Smooth muscle cell (in vitro differentiated cells): Measurements from ENCODE around the gene TJP3. TPM values are rescaled to one million over a fixed set of nuclear protein-coding genes. Genes with fewer than 3 reads are reported as not detected.
"Not testable (repeated sequence)": the region's sequence is repeated elsewhere in the genome, so short reads cannot be mapped to it uniquely, and the experiment has no call there.

Experiments
- DNase-seq: peaks from one replicate; lab custom pipeline; 2025; ENCODE audit not compliant: unreplicated experiment; lab: John Stamatoyannopoulos, UW
- H2AFZ ChIP-seq: fragments of 200-600 bp; sonication (generic); 2 replicates; pipeline ENCODE4 v1.6.0; 2016; ENCODE audit warnings: antibody characterized with exemption, low read depth, mild to moderate bottlenecking
- H3F3A ChIP-seq: fragments of 200-600 bp; sonication (generic); 2 replicates; pipeline ENCODE4 v1.6.0; 2017; ENCODE audit warnings: antibody characterized with exemption, low read depth
- H3K27ac ChIP-seq: fragments of 200-600 bp; sonication (generic); 2 replicates; pipeline ENCODE4 v1.5.1; 2016; ENCODE audit warnings: low read depth, mild to moderate bottlenecking
- H3K27me3 ChIP-seq: fragments of 200-600 bp; sonication (generic); 2 replicates; pipeline ENCODE4 v1.6.1; 2016; ENCODE audit warnings: low read depth, mild to moderate bottlenecking
- H3K36me3 ChIP-seq: fragments of 200-600 bp; sonication (generic); 2 replicates; pipeline ENCODE4 v1.5.1; 2016; ENCODE audit warnings: low read depth
- H3K4me1 ChIP-seq: fragments of 200-600 bp; sonication (generic); 2 replicates; pipeline ENCODE4 v1.5.1; 2016; ENCODE audit warnings: low read depth
- H3K4me2 ChIP-seq: fragments of 200-600 bp; sonication (generic); 2 replicates; pipeline ENCODE4 v1.6.0; 2016; ENCODE audit warnings: mild to moderate bottlenecking
- H3K4me3 ChIP-seq: fragments of 200-600 bp; sonication (generic); 2 replicates; pipeline ENCODE4 v1.5.1; 2016; ENCODE audit warnings: mild to moderate bottlenecking
- H3K79me2 ChIP-seq: fragments of 200-600 bp; sonication (generic); 2 replicates; pipeline ENCODE4 v1.6.0; 2016; ENCODE audit warnings: low read depth, mild to moderate bottlenecking
- H3K9ac ChIP-seq: fragments of 200-600 bp; sonication (generic); 2 replicates; pipeline ENCODE4 v1.6.0; 2016; ENCODE audit warnings: low read depth
- H3K9me3 ChIP-seq: fragments of 200-600 bp; sonication (generic); replicated peaks from 2 replicates; pipeline ENCODE4 v1.5.1; 2016; ENCODE audit warnings: low read depth
- H4K20me1 ChIP-seq: fragments of 200-600 bp; sonication (generic); 2 replicates; pipeline ENCODE4 v1.6.0; 2016; ENCODE audit warnings: low read depth
- CTCF ChIP-seq: fragments of 200-600 bp; sonication (generic); IDR thresholded peaks from 2 replicates; pipeline ENCODE4 v1.5.1; 2017; ENCODE audit warnings: borderline replicate concordance, mild to moderate bottlenecking, antibody characterized with exemption; ENCODE audit not compliant: insufficient read depth, poor library complexity, severe bottlenecking
- WGBS: methylation state at CpG from one replicate; pipeline ENCODE4 v1.1.7; 2016; ENCODE audit warnings: low lambda C conversion rate; 5-methylcytosine and 5-hydroxymethylcytosine counted together
- polyA plus RNA-seq: library from polyadenylated mRNA; unstranded; fragments of >200 nt; fragmentation: Nextera tagmentation; extraction: Ambion mirVana; gene quantifications from 2 replicates; pipeline ENCODE4 v1.2.1, GENCODE V29; 2016
- total RNA-seq: library from RNA; depleted of rRNA; stranded (reverse); fragments of >200 nt; gene quantifications from 2 replicates; pipeline ENCODE4 v1.2.3, GENCODE V29; 2014

TJP3 gene
- total and polyA plus RNA-seq, 2 experiments from 2014 or later: 1.2 to 6.2 TPM

GRCh38 chr19:3758297-3758696 lies 50.1 kb downstream of the TJP3 start:
- not testable (repeated sequence) for H2AFZ ChIP-seq, H3K27ac ChIP-seq, H3K4me3 ChIP-seq, H3K9me3 ChIP-seq, H3K27me3 ChIP-seq, H4K20me1 ChIP-seq, H3F3A ChIP-seq, DNase-seq, H3K4me2 ChIP-seq, H3K9ac ChIP-seq, H3K4me1 ChIP-seq, H3K36me3 ChIP-seq
- 98% methylated on average over 13 of the region's 13 CpGs for WGBS
- H3K79me2 ChIP-seq: peaks cover 25% of the 10 kb centered on the region

GRCh38 chr19:3759482-3760254 lies 51.5 kb downstream of the TJP3 start:
- H3K4me3 ChIP-seq: no peak overlapping the region
- H3K27ac ChIP-seq: no peak overlapping the region
- peaks cover 3% of the 10 kb centered on the region for H3K4me1 ChIP-seq
- TF ChIP-seq CTCF: no peak
- H3F3A ChIP-seq: peaks cover 6% of the 10 kb centered on the region
- no peaks in the 10 kb centered on the region for H3K27me3 ChIP-seq
- no peaks in the 10 kb centered on the region for H4K20me1 ChIP-seq
- H3K79me2 ChIP-seq: peaks cover 28% of the 10 kb centered on the region
- WGBS: 88% methylated on average over 19 of the region's 19 CpGs
- H2AFZ ChIP-seq: no peak overlapping the region
- H3K9me3 ChIP-seq: no peaks in the 10 kb centered on the region
- H3K4me2 ChIP-seq: peak overlapping the region; percentile 82
- no peaks in the 10 kb centered on the region for H3K36me3 ChIP-seq
- no peak for DNase-seq
- H3K9ac ChIP-seq: no peak overlapping the region

DNA sequence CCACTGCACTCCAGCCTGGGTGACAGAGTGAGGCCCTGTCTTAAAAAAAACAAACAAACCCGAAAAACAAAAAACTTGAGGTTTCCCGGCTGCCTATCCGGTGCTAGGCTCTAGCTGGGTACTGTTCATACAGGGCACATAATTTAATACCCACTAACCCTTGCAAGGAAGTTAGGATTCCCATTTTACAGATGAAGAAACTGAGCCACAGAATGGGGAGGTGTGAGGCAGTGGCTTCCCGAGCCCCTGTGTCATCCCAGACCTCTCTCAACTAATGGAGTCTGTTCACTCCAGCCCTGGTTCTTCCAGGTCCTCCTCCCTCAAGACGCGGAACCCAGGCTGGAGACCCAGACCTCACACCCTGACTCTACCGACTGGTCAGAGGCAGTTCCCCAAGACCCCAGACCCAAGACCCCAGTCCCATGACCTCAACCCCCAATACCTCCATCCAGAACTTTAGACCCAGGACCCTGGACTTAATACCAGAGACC lies 52.7 kb downstream of the TJP3 start:
- Histone ChIP-seq H3K27ac (peak overlapping the region; percentile 75), H3K79me2 (peaks cover 28% of the 10 kb centered on the region), H3K9me3 (no peaks in the 10 kb centered on the region), H3K27me3 (no peaks in the 10 kb centered on the region), H3K9ac (peak overlapping the region; percentile 96), H3K36me3 (no peaks in the 10 kb centered on the region), H3K4me1 (peaks cover 3% of the 10 kb centered on the region), H2AFZ (peak overlapping the region; percentile 92), H3K4me2 (peak overlapping the region; percentile 82), H4K20me1 (no peaks in the 10 kb centered on the region), H3F3A (peaks cover 6% of the 10 kb centered on the region), H3K4me3 (peak overlapping the region; percentile 91)
- TF ChIP-seq CTCF: no peak
- DNase-seq: no peak
- 50% methylated on average over 7 of the region's 7 CpGs for WGBS

DNA sequence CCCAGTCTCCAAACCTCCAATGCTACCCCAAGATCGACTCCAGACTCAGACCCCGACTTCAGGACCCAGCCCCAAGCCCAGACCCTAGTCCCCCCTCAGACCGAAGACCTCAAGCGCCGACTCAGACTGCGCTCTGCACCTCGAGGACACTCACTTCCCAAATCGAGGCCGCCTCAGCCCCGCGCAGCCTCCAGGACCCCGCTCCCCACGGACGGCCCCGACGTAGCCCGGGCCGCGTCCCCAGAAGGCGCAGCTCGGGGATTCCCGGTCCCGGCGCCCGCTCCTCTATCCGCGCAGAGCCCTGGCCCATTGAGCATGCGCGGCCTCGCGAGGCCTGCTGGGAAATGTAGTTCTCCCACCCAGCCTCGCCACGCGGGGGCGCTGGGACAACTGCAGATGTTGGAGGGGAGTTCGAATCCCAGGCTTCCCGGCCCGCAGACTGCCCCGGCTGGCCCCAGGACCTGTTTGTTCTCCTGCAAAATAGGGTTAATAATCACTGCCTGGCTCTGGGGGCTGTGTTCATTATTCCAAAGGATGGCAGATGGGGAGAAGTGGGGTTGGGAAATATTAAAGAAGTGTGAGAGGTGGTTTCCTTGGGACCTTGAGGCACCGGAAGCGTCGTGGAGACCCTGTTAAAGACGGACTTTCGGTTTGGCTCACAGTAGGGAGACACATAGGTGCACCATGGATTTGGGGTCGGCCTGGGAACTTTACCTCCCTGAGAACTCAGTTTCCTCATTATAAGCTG lies 53.4 kb downstream of the TJP3 start, which contains the start of gene APBA3:
Gene APBA3, minus strand, starts transcription at position 311 of the 748 bp plus-strand sequence. CDS start 1,428 bp downstream, outside the sequence.
- Histone ChIP-seq H2AFZ (peak within 1 kb of the TSS; percentile 92), H3K9ac (peak within 1 kb of the TSS; percentile 96), H3K4me1 (peaks cover 3% of the 10 kb centered on the region), H3K9me3 (no peaks in the 10 kb centered on the region), H3K4me2 (peak within 1 kb of the TSS; percentile 82), H3F3A (peaks cover 6% of the 10 kb centered on the region), H3K27ac (peak within 1 kb of the TSS; percentile 93), H3K36me3 (no peaks in the 10 kb centered on the region), H3K79me2 (peaks cover 28% of the 10 kb centered on the region), H3K4me3 (peak within 1 kb of the TSS; percentile 91), H4K20me1 (no peaks in the 10 kb centered on the region), H3K27me3 (no peaks in the 10 kb centered on the region)
- peak; percentile 50 for TF ChIP-seq CTCF
- peak; percentile 86 for DNase-seq
- WGBS: 8% methylated on average over 40 of the region's 45 CpGs
